Astrocyte (in vitro differentiated cells and primary cell): Measurements from ENCODE around the gene COP1. TPM values are rescaled to one million over a fixed set of nuclear protein-coding genes. Genes with fewer than 3 reads are reported as not detected.

Experiments
- DNase-seq: peaks from one replicate; pipeline ENCODE4 v3.0.0-alpha.2; 2010; ENCODE audit warnings: low read depth
- FAIRE-seq: peaks from 2 replicates; lab custom pipeline; 2011; peaks lifted over from hg19 to GRCh38; lab: Jason Lieb, UNC
- H2AFZ ChIP-seq: 2 replicates; pipeline ENCODE4 v1.6.0; 2012; ENCODE audit warnings: low read depth, low read length, inconsistent platforms
- H3K27ac ChIP-seq: 2 replicates; pipeline ENCODE4 v1.5.1; 2011; ENCODE audit warnings: low read depth, low read length, inconsistent platforms
- H3K27me3 ChIP-seq: 2 replicates; pipeline ENCODE4 v1.6.0; 2011; ENCODE audit warnings: low read length, inconsistent platforms; ENCODE audit not compliant: insufficient read depth
- H3K36me3 ChIP-seq: 2 replicates; pipeline ENCODE4 v1.5.1; 2011; ENCODE audit warnings: low read length, inconsistent platforms; ENCODE audit not compliant: insufficient read depth
- H3K4me1 ChIP-seq: 2 replicates; pipeline ENCODE4 v1.5.1; 2011; ENCODE audit warnings: low read length, inconsistent platforms; ENCODE audit not compliant: insufficient read depth
- H3K4me2 ChIP-seq: 2 replicates; pipeline ENCODE4 v1.6.0; 2012; ENCODE audit warnings: low read length, inconsistent platforms
- H3K4me3 ChIP-seq: 2 replicates; pipeline ENCODE4 v1.5.1; 2011; ENCODE audit warnings: low read depth, mild to moderate bottlenecking, low read length, inconsistent platforms; ENCODE audit not compliant: insufficient read depth
- H3K79me2 ChIP-seq: 2 replicates; pipeline ENCODE4 v1.6.0; 2012; ENCODE audit warnings: mild to moderate bottlenecking, low read length, inconsistent platforms; ENCODE audit not compliant: insufficient read depth
- H3K9ac ChIP-seq: 2 replicates; pipeline ENCODE4 v1.6.0; 2012; ENCODE audit warnings: mild to moderate bottlenecking, low read length, inconsistent platforms
- H3K9me3 ChIP-seq: 2 replicates; pipeline ENCODE4 v1.5.1; 2012; ENCODE audit warnings: low read depth, mild to moderate bottlenecking, low read length, inconsistent platforms; ENCODE audit not compliant: insufficient read depth
- H4K20me1 ChIP-seq: 2 replicates; pipeline ENCODE4 v1.6.0; 2012; ENCODE audit warnings: low read length, inconsistent platforms; ENCODE audit not compliant: insufficient read depth
- H3K27ac Mint-ChIP-seq: one replicate; pipeline ENCODE4 v1.8.0; 2021; ENCODE audit warnings: mild to moderate bottlenecking, mixed read lengths; ENCODE audit not compliant: unreplicated experiment
- H3K27me3 Mint-ChIP-seq: one replicate; pipeline ENCODE4 v1.8.0; 2021; ENCODE audit warnings: low read depth, mixed read lengths; ENCODE audit not compliant: unreplicated experiment
- H3K36me3 Mint-ChIP-seq: one replicate; pipeline ENCODE4 v1.8.0; 2021; ENCODE audit warnings: low read depth, mixed read lengths; ENCODE audit not compliant: unreplicated experiment
- H3K4me1 Mint-ChIP-seq: one replicate; pipeline ENCODE4 v1.8.0; 2021; ENCODE audit warnings: low read depth, mixed read lengths; ENCODE audit not compliant: unreplicated experiment
- H3K4me3 Mint-ChIP-seq: one replicate; pipeline ENCODE4 v1.8.0; 2021; ENCODE audit warnings: mild to moderate bottlenecking, moderate library complexity, mixed read lengths; ENCODE audit not compliant: unreplicated experiment
- H3K9me3 Mint-ChIP-seq: one replicate; pipeline ENCODE4 v1.8.0; 2021; ENCODE audit warnings: mild to moderate bottlenecking, mixed read lengths; ENCODE audit not compliant: unreplicated experiment
- CTCF ChIP-seq: IDR thresholded peaks from 2 replicates; pipeline ENCODE4 v1.5.1; 2011; ENCODE audit warnings: low read depth, mild to moderate bottlenecking, inconsistent platforms, low read length, moderate library complexity; ENCODE audit not compliant: insufficient read depth
- EZH2 ChIP-seq: IDR thresholded peaks from 2 replicates; pipeline ENCODE4 v1.6.1; 2012; ENCODE audit warnings: mild to moderate bottlenecking, low read length, inconsistent platforms; ENCODE audit not compliant: insufficient read depth
- total RNA-seq: library from RNA; stranded (reverse); gene quantifications from 2 replicates; pipeline ENCODE4 v1.2.1, GENCODE V29; 2021

COP1 gene
- total RNA-seq, 1 donor from 2014 or later: 45.9 TPM

- no peaks in the 10 kb centered on the region for H3K9me3 ChIP-seq
- no peak overlapping the region for H3K4me2 ChIP-seq
- no peaks in the 10 kb centered on the region for H3K4me1 ChIP-seq
- no peaks in the 10 kb centered on the region for H3K27me3 ChIP-seq
- DNase-seq (no peak), FAIRE-seq (no peak)
- Mint-ChIP-seq H3K27ac (no peak overlapping the region), H3K36me3 (peaks cover 14% of the 10 kb centered on the region), H3K4me1 (peaks cover 6% of the 10 kb centered on the region), H3K27me3 (peaks cover 3% of the 10 kb centered on the region), H3K9me3 (peaks cover 3% of the 10 kb centered on the region), H3K4me3 (no peak overlapping the region)
- no peak overlapping the region for H3K4me3 ChIP-seq
- H4K20me1 ChIP-seq: no peaks in the 10 kb centered on the region
- TF ChIP-seq CTCF: no peak
- TF ChIP-seq EZH2: no peak
- no peaks in the 10 kb centered on the region for H3K36me3 ChIP-seq
- H2AFZ ChIP-seq: no peak overlapping the region
- no peak overlapping the region for H3K9ac ChIP-seq
- no peak overlapping the region for H3K27ac ChIP-seq
- no peaks in the 10 kb centered on the region for H3K79me2 ChIP-seq
Measured at GRCh38 chr1:175919001-175919400, 288.1 kb downstream of the COP1 start.

- no peak for FAIRE-seq
Measured at GRCh38 chr1:175918364-175918801, 288.7 kb downstream of the COP1 start.

More at GRCh38 chr1:175918364-175918801, 288.7 kb downstream of the COP1 start:
- Histone ChIP-seq H3K4me1 (no peaks in the 10 kb centered on the region), H3K9ac (no peak overlapping the region), H3K9me3 (no peaks in the 10 kb centered on the region), H3K4me2 (no peak overlapping the region), H3K4me3 (no peak overlapping the region), H4K20me1 (no peaks in the 10 kb centered on the region), H3K36me3 (no peaks in the 10 kb centered on the region), H3K27ac (no peak overlapping the region), H3K79me2 (no peaks in the 10 kb centered on the region), H3K27me3 (no peaks in the 10 kb centered on the region), H2AFZ (no peak overlapping the region)
- peaks cover 3% of the 10 kb centered on the region for H3K9me3 Mint-ChIP-seq
- TF ChIP-seq EZH2 (no peak), CTCF (no peak)
- no peak overlapping the region for H3K4me3 Mint-ChIP-seq
- H3K36me3 Mint-ChIP-seq: peaks cover 14% of the 10 kb centered on the region
- peaks cover 6% of the 10 kb centered on the region for H3K4me1 Mint-ChIP-seq
- H3K27me3 Mint-ChIP-seq: peaks cover 3% of the 10 kb centered on the region
- H3K27ac Mint-ChIP-seq: no peak overlapping the region
- no peak for DNase-seq
